ENCODE data around the gene CAMK2N1. TPM values are rescaled to one million over a fixed set of nuclear protein-coding genes. Genes with fewer than 3 reads are reported as not detected.

CAMK2N1 gene
- total and polyA plus RNA-seq, 2 of the 8 experiments (the other 6 are each of a cell fraction or from before 2014, with no cell fraction given): 2.3 to 5.6 TPM

- Histone ChIP-seq H3K4me1 (replicated peaks in 1 of 4; ENCODE audit: control insufficient read depth in 3 of 4, insufficient read depth in 4 of 4, low read length in 3 of 4) (peaks cover under 1 to 13% (median 5%) of the 10 kb centered on the region in 4 experiments; a peak in 5 of 7 replicates), H4K5ac (ENCODE audit: insufficient read length, low read depth, low read length) (no peak overlapping the region), H3K23me2 (ENCODE audit: low read depth, low read length) (no peaks in the 10 kb centered on the region), H3K79me2 (ENCODE audit: control insufficient read depth in 1 of 2, insufficient read depth in 2 of 2, low read length in 2 of 2) (no peaks in the 10 kb centered on the region), H2BK12ac (ENCODE audit: low read depth, low read length) (no peak overlapping the region), H4K8ac (ENCODE audit: extremely low read depth, insufficient read depth, low read length) (no peak overlapping the region), H3K27ac (ENCODE audit: low read depth, low read length) (no peak overlapping the region), H3K56ac (replicated peaks; ENCODE audit: insufficient read length, low read depth, low read length) (no peak overlapping the region), H3K36me3 (ENCODE audit: control insufficient read depth in 2 of 4, insufficient read depth in 4 of 4, low read length in 3 of 4) (no peaks in the 10 kb centered on the region), H4K91ac (replicated peaks; ENCODE audit: insufficient read length, low read length) (no peak overlapping the region), H3K9ac (replicated peaks in 1 of 4; ENCODE audit: extremely low read depth in 1 of 4, low read depth in 3 of 4, low read length in 3 of 4) (no peak overlapping the region), H3K4ac (replicated peaks; ENCODE audit: insufficient read length, low read depth, low read length) (no peak overlapping the region), H3K4me3 (ENCODE audit: extremely low read depth in 1 of 4, insufficient read depth in 2 of 4, low read depth in 3 of 4, low read length in 4 of 4) (no peak overlapping the region; a peak in 1 of 8 replicates), H2BK120ac (replicated peaks; ENCODE audit: low read depth, low read length) (no peak overlapping the region), H4K20me1 (replicated peaks in 1 of 2; ENCODE audit: control insufficient read depth in 1 of 2, insufficient read depth in 2 of 2, low read length in 2 of 2) (peaks cover 0 to under 1% of the 10 kb centered on the region in 2 experiments), H2BK20ac (ENCODE audit: low read length) (no peak overlapping the region), H2BK15ac (ENCODE audit: low read length) (no peak overlapping the region), H3K9me3 (ENCODE audit: insufficient read depth in 2 of 2, low read depth in 1 of 2, low read length in 1 of 2) (no peaks in the 10 kb centered on the region), H2AFZ (ENCODE audit: low read length) (no peak overlapping the region), H2AK5ac (ENCODE audit: low read depth, low read length) (no peak overlapping the region), H2BK5ac (ENCODE audit: low read depth, low read length) (no peak overlapping the region; the same call in 1 of the 2 replicates), H3K23ac (ENCODE audit: insufficient read length) (no peak overlapping the region), H3K4me2 (ENCODE audit: insufficient read depth in 1 of 2, low read depth in 2 of 2, low read length in 2 of 2) (no peak overlapping the region; a peak in 1 of 4 replicates), H3K27me3 (replicated peaks in 1 of 4; ENCODE audit: control insufficient read depth in 3 of 4, extremely low read depth in 1 of 4, insufficient read depth in 3 of 4, low read length in 3 of 4) (no peaks in the 10 kb centered on the region; a peak in 1 of 7 replicates), H3K18ac (ENCODE audit: extremely low read depth, low read length) (no peak overlapping the region), H3K79me1 (ENCODE audit: low read depth, low read length) (no peaks in the 10 kb centered on the region), H3K14ac (ENCODE audit: insufficient read length) (no peak overlapping the region)
- DNase-seq (ENCODE audit: low read depth in 1 of 2, low spot score in 2 of 2) (no peak), FAIRE-seq (no peak)
- WGBS, 2 experiments (ENCODE audit: extremely low coverage in 1 of 2, insufficient coverage in 1 of 2, insufficient read length in 1 of 2, insufficient replicate concordance in 2 of 2, low coverage in 1 of 2, low lambda C conversion rate in 2 of 2, missing lambda C conversion rate in 1 of 2): 50% methylated on average over 7 of the region's 9 CpGs; no CpG with 5 or more reads in 1 of the 2 experiments
- POLR2A ChIA-PET (ENCODE audit: partially characterized antibody): interaction anchor here (1.1 kb wide), 1 partner anchor 9 kb away, joined by 3 read pairs; no protein-coding TSS in a partner anchor
- CTCF ChIA-PET (ENCODE audit: partially characterized antibody): interaction anchor here (0.6 to 8.0 kb wide), 2 partner anchors 17 to 216 kb away, joined by 3 to 45 read pairs; no protein-coding TSS in a partner anchor
- TF ChIP-seq, protein P1, sequence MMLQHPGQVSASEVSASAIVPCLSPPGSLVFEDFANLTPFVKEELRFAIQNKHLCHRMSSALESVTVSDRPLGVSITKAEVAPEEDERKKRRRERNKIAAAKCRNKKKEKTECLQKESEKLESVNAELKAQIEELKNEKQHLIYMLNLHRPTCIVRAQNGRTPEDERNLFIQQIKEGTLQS (IDR thresholded peaks at IDR 0.05; ENCODE audit: insufficient read depth, low read depth, low read length): no peak
- no peak for TF ChIP-seq SP1 (IDR thresholded peaks at IDR 0.05; ENCODE audit: low read depth, low read length)
- TF ChIP-seq CEBPB (IDR thresholded peaks at IDR 0.05; ENCODE audit: low read depth, low read length): no peak
- no peak for TF ChIP-seq SRF (IDR thresholded peaks at IDR 0.05; ENCODE audit: low read depth, low read length)
- no peak for TF ChIP-seq POLR2A (IDR thresholded peaks at IDR 0.05; ENCODE audit: control extremely low read depth in 1 of 2, low read depth in 2 of 2, low read length in 2 of 2)
- TF ChIP-seq BRCA1 (IDR thresholded peaks at IDR 0.05; ENCODE audit: low read depth, low read length): no peak
- no peak for TF ChIP-seq EZH2 (IDR thresholded peaks at IDR 0.05; ENCODE audit: low read depth, low read length, severe bottlenecking)
- no peak for TF ChIP-seq USF2 (IDR thresholded peaks at IDR 0.05; ENCODE audit: low read length)
- no peak for TF ChIP-seq JUND (IDR thresholded peaks at IDR 0.05; ENCODE audit: low read length)
- TF ChIP-seq FOSL1 (IDR thresholded peaks at IDR 0.05; ENCODE audit: insufficient read depth, low read depth, low read length): no peak
- no peak for TF ChIP-seq ASH2L (IDR thresholded peaks at IDR 0.05; ENCODE audit: low read length)
- TF ChIP-seq, protein P2, sequence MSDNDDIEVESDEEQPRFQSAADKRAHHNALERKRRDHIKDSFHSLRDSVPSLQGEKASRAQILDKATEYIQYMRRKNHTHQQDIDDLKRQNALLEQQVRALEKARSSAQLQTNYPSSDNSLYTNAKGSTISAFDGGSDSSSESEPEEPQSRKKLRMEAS (IDR thresholded peaks at IDR 0.05): no peak
- no peak for TF ChIP-seq MAFK (IDR thresholded peaks at IDR 0.05; ENCODE audit: low read depth, low read length)
- TF ChIP-seq SP4 (IDR thresholded peaks at IDR 0.05; ENCODE audit: low read length): no peak
Measured at GRCh38 chr1:20448671-20449071, 37.3 kb downstream of the CAMK2N1 start.

Data from H1 (cell line).